Natural killer cell (primary cell): ENCODE results near the gene ADAM33. TPM values are rescaled to one million over a fixed set of nuclear protein-coding genes. Genes with fewer than 3 reads are reported as not detected.

Experiments
- ATAC-seq, 3 donors: fragments of 150-1000 bp in 2 of 3; fragments of 200-7000 bp in 1 of 3; cut with Tn5 transposase; 1 replicate in 1 of 3; 2 replicates in 2 of 3; pipeline ENCODE4 v1.10.0; 2021; ENCODE audit warnings: mild to moderate bottlenecking in 2 of 3, moderate library complexity in 2 of 3
- DNase-seq, 2 donors: peaks; one replicate each; pipeline versions ENCODE4 v3.0.0 to v3.0.0-alpha.2; 2013 to 2021; ENCODE audit warnings: mixed read lengths in 1 of 2
- H3K27ac ChIP-seq: one replicate; pipeline ENCODE4 v1.5.1; 2013; ENCODE audit warnings: mild to moderate bottlenecking, low read length
- H3K27me3 ChIP-seq: one replicate; pipeline ENCODE4 v1.6.1; 2013; ENCODE audit warnings: low read length; ENCODE audit not compliant: control insufficient read depth, insufficient read depth
- H3K36me3 ChIP-seq: one replicate; pipeline ENCODE4 v1.6.1; 2013; ENCODE audit warnings: low read length; ENCODE audit not compliant: control insufficient read depth, insufficient read depth
- H3K4me1 ChIP-seq: one replicate; pipeline ENCODE4 v1.6.1; 2013; ENCODE audit warnings: low read length; ENCODE audit not compliant: control insufficient read depth, insufficient read depth
- H3K4me3 ChIP-seq: one replicate; pipeline ENCODE4 v1.5.1; 2013; ENCODE audit warnings: low read length
- H3K9me3 ChIP-seq: one replicate; pipeline ENCODE4 v1.6.1; 2013; ENCODE audit warnings: low read length; ENCODE audit not compliant: control insufficient read depth, insufficient read depth
- H3K27ac Mint-ChIP-seq, 2 donors: one replicate each; pipeline ENCODE4 v1.8.0; 2022; ENCODE audit warnings: mild to moderate bottlenecking in 2 of 2, mixed read lengths in 2 of 2, moderate library complexity in 1 of 2
- H3K27me3 Mint-ChIP-seq, 2 donors: one replicate each; pipeline ENCODE4 v1.8.0; 2022; ENCODE audit warnings: low read depth in 2 of 2, mixed read lengths in 2 of 2
- H3K36me3 Mint-ChIP-seq: one replicate; pipeline ENCODE4 v1.8.0; 2022; ENCODE audit warnings: mixed read lengths
- H3K4me1 Mint-ChIP-seq, 2 donors: one replicate each; pipeline ENCODE4 v1.8.0; 2022; ENCODE audit warnings: mixed read lengths in 2 of 2
- H3K4me3 Mint-ChIP-seq: one replicate; pipeline ENCODE4 v1.8.0; 2022; ENCODE audit warnings: mild to moderate bottlenecking, moderate library complexity, mixed read lengths
- H3K9me3 Mint-ChIP-seq, 2 donors: one replicate each; pipeline ENCODE4 v1.8.0; 2022; ENCODE audit warnings: mixed read lengths in 2 of 2
- CTCF ChIP-seq: fragments of 200-600 bp; IDR thresholded peaks from one replicate; pipeline ENCODE4 v1.8.0; 2022; ENCODE audit warnings: antibody characterized with exemption
- WGBS: methylation state at CpG from one replicate; pipeline ENCODE4 v1.1.7; 2013; ENCODE audit warnings: missing lambda C conversion rate; ENCODE audit not compliant: insufficient coverage; 5-methylcytosine and 5-hydroxymethylcytosine counted together
- intact Hi-C: fragments of 100-400 bp; cut with micrococcal nuclease; formaldehyde crosslinking; loops from one replicate; pipeline ENCODE4 v1.14.2; 2022
- total RNA-seq, 4 donors: library from RNA; stranded (reverse); fragments of 120-200 nt in 1 of 4; gene quantifications; one replicate each; pipeline versions ENCODE4 v1.2.3 to v1.2.4, GENCODE V29; 2013 to 2022

The ADAM33 gene
- total RNA-seq, 3 donors from 2014 or later (not counting 1 experiment from before 2014, with no cell fraction given): not detected

- 92% methylated on average over 7 of the region's 7 CpGs for WGBS
- no peak for TF ChIP-seq CTCF
- H3K9me3 Mint-ChIP-seq: no peaks in the 10 kb centered on the region
- H3K4me1 Mint-ChIP-seq: peaks cover 7 to 23% of the 10 kb centered on the region in 2 donors
- ATAC-seq (no peak), DNase-seq (no peak)
- H3K36me3 ChIP-seq: no peaks in the 10 kb centered on the region
- no peak overlapping the region for H3K27ac ChIP-seq
- peaks cover 36% of the 10 kb centered on the region for H3K4me1 ChIP-seq
- H3K27me3 Mint-ChIP-seq: peaks cover 30 to 34% of the 10 kb centered on the region in 2 donors
- H3K9me3 ChIP-seq: no peaks in the 10 kb centered on the region
- H3K36me3 Mint-ChIP-seq: peaks cover 7% of the 10 kb centered on the region
- no peak overlapping the region for H3K4me3 ChIP-seq
- H3K27me3 ChIP-seq: peaks cover 31% of the 10 kb centered on the region
- no peak overlapping the region for H3K4me3 Mint-ChIP-seq
- H3K27ac Mint-ChIP-seq: no peak overlapping the region
- intact Hi-C loops: no loop called here
These were observed 23.6 kb downstream of the ADAM33 start for GRCh38 chr20:3658019-3658715.

DNA sequence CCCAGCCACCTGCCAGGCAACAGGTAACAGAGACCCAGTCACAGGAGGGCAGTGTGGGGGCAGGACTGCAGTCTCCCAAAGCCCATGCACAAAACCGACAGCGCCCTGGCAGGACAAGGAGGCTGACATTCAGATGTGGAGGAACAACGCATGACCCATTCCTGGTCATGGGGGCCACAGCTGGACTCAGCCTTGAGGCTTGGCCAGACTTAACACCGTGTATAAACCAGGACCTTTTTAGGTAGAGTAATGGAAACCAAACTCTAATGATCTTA is 26.7 kb downstream of the ADAM33 start:
- ATAC-seq (no peak), DNase-seq (no peak)
- TF ChIP-seq CTCF: no peak
- Histone ChIP-seq H3K27ac (no peak overlapping the region), H3K27me3 (peaks cover 10% of the 10 kb centered on the region), H3K36me3 (peaks cover 2% of the 10 kb centered on the region), H3K4me3 (no peak overlapping the region), H3K4me1 (peaks cover 22% of the 10 kb centered on the region), H3K9me3 (no peaks in the 10 kb centered on the region)
- no peak overlapping the region for H3K4me3 Mint-ChIP-seq
- intact Hi-C loops: no loop called here
- peaks cover 7% of the 10 kb centered on the region for H3K36me3 Mint-ChIP-seq
- 95% methylated on average over 3 of the region's 4 CpGs for WGBS
- peaks cover 14 to 28% of the 10 kb centered on the region in 2 donors for H3K4me1 Mint-ChIP-seq
- no peak overlapping the region for H3K27ac Mint-ChIP-seq
- peaks cover 14 to 16% of the 10 kb centered on the region in 2 donors for H3K27me3 Mint-ChIP-seq
- H3K9me3 Mint-ChIP-seq: no peaks in the 10 kb centered on the region

DNA sequence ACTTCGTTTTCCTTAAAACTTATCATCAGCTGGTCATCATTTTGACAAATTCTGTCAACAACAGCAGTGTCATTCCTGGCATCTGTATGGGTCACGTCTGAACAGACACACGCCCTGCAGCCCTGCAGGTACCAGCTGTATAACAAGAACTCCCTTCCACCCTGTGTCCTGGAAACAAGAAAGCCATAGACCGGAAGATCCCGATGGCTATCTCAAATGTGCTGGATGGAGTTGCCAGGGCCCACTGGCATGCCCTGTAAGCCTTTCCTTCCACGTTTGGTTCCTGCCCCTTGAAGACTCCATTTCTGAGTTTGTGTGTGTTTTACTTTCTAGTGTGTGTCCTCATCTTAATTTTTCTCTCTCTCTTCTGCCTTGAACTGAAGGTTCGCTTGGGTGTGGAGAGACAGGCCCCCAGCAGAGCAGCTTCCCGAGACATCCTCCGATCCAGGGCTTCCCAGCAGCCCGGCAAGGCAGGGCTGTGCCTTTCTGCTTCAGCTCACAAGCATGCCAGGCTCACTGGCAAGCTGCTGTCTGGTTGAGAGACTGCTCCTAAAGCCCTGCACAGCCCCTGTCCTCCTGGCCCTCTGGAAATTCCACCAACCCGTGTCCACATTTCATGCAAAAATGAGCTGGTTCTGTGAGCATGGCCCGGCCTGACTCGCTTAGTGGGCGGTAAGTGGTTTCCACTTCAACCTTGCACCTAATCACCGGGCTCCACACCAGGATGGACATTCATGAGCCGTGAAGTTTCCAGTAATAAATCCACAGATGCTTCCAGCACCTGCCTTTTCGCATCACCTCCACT is 27.3 kb downstream of the ADAM33 start:
- Mint-ChIP-seq H3K36me3 (peaks cover 7% of the 10 kb centered on the region), H3K9me3 (no peaks in the 10 kb centered on the region), H3K4me1 (peaks cover 14 to 24% of the 10 kb centered on the region in 2 donors), H3K4me3 (no peak overlapping the region), H3K27me3 (peaks cover 10 to 12% of the 10 kb centered on the region in 2 donors), H3K27ac (no peak overlapping the region)
- ATAC-seq (no peak), DNase-seq (no peak)
- intact Hi-C loops: no loop called here
- H3K4me3 ChIP-seq: no peak overlapping the region
- 94% methylated on average over 17 of the region's 17 CpGs for WGBS
- H3K27ac ChIP-seq: no peak overlapping the region
- peaks cover 2% of the 10 kb centered on the region for H3K36me3 ChIP-seq
- peaks cover 18% of the 10 kb centered on the region for H3K4me1 ChIP-seq
- TF ChIP-seq CTCF: no peak
- H3K27me3 ChIP-seq: peaks cover 5% of the 10 kb centered on the region
- H3K9me3 ChIP-seq: no peaks in the 10 kb centered on the region
